ENCODE results near the gene COL23A1.

DNA sequence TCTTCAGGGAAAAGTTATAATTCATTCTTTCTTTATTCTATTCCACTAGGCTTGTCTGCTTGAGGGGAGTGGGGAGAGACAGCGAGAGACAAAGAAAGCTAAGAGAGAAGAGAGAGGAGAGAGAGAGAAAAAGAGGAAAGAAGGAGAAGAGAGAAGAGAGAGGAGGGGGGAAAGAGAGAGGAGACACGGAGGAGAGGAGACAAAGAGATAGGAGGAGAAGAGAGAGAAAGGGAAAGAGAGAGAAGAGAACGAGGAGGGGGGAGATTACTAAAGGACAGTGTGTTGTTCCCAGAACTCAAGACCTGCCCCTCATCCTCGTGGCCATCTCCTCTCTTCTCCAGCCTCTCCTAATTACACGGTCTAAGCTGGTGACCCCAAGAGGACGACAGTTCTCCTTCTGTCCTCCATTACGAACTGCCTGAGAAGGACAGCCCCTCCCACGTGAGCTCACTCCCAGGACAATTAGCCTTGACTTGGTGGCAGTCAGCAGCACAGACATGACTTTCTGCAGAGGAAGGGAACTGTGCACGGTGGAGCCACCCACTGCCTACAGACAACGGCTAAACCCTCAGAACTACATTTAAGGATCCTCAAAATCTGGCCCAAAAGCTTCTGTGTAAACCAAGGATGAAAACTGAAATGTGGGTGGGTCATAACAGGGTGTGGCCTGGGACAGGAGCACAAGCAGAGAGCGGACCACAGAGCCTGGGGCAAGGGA is 99.1 kb downstream of the COL23A1 start:
- TF ChIP-seq, protein P1, sequence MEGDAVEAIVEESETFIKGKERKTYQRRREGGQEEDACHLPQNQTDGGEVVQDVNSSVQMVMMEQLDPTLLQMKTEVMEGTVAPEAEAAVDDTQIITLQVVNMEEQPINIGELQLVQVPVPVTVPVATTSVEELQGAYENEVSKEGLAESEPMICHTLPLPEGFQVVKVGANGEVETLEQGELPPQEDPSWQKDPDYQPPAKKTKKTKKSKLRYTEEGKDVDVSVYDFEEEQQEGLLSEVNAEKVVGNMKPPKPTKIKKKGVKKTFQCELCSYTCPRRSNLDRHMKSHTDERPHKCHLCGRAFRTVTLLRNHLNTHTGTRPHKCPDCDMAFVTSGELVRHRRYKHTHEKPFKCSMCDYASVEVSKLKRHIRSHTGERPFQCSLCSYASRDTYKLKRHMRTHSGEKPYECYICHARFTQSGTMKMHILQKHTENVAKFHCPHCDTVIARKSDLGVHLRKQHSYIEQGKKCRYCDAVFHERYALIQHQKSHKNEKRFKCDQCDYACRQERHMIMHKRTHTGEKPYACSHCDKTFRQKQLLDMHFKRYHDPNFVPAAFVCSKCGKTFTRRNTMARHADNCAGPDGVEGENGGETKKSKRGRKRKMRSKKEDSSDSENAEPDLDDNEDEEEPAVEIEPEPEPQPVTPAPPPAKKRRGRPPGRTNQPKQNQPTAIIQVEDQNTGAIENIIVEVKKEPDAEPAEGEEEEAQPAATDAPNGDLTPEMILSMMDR (conservative IDR thresholded peaks at IDR 0.05; ENCODE audit: low read depth, low read length) = no peak
- no peak for TF ChIP-seq EZH2 (IDR thresholded peaks at IDR 0.05; ENCODE audit: borderline replicate concordance, low read depth, low read length, poor library complexity, severe bottlenecking)
